GM12878 (cell line): ENCODE data around the gene B3GNT2. TPM values are rescaled to one million over a fixed set of nuclear protein-coding genes. Genes with fewer than 3 reads are reported as not detected.

Experiments used
- ATAC-seq: fragments of 200-7000 bp; cut with Tn5 transposase; 3 replicates; pipeline ENCODE4 v1.9.1; 2020; ENCODE audit warnings: mild to moderate bottlenecking, moderate library complexity
- BruUV-seq: library from RNA; stranded (reverse); fragments of 400-500 nt; replicated peaks from 2 replicates; lab custom pipeline; 2021; lab: Mats Ljungman, UMichigan
- CTCF ChIA-PET: fragments of 300-600 bp; sonication (Branson Sonifier 250); formaldehyde crosslinking; extraction: SDS; loops from one replicate; lab custom pipeline; 2021; ENCODE audit warnings: inconsistent platforms; lab: Yijun Ruan, JAX
- POLR2A ChIA-PET: fragments of 350-600 bp; formaldehyde crosslinking; extraction: SDS; loops from one replicate; lab custom pipeline; 2021; ENCODE audit warnings: inconsistent platforms; lab: Charles Lee
- RAD21 ChIA-PET: fragments of 300-600 bp; sonication (Branson Sonifier 250); formaldehyde crosslinking; loops from one replicate; lab custom pipeline; 2023; ENCODE audit warnings: antibody characterized with exemption; ENCODE audit not compliant: unreplicated experiment; lab: Charles Lee
- SMC1A ChIA-PET: fragments of 300-600 bp; sonication (Branson Sonifier 250); formaldehyde crosslinking; loops from one replicate; lab custom pipeline; 2023; ENCODE audit not compliant: unreplicated experiment, uncharacterized antibody; lab: Charles Lee
- DNase-seq: peaks from one replicate; pipeline ENCODE4 v3.0.0-alpha.2; 2011; ENCODE audit warnings: low read depth, low spot score
- FAIRE-seq: peaks from 3 replicates; lab custom pipeline; 2011; peaks lifted over from hg19 to GRCh38; lab: Jason Lieb, UNC
- H2AFZ ChIP-seq: 2 replicates; pipeline ENCODE4 v1.6.0; 2011; ENCODE audit warnings: low read depth, low read length, control low read depth; ENCODE audit not compliant: control insufficient read depth
- H3K27ac ChIP-seq: 2 replicates; pipeline ENCODE4 v1.5.1; 2011; ENCODE audit warnings: control low read depth; ENCODE audit not compliant: control insufficient read depth, insufficient read depth
- H3K27me3 ChIP-seq, 2 experiments: replicated peaks in 1 of 2; 2 replicates each; pipeline versions ENCODE4 v1.6.0 to v1.6.1; 2011; ENCODE audit warnings: low read length in 1 of 2; ENCODE audit not compliant: control insufficient read depth in 2 of 2, insufficient read depth in 2 of 2
- H3K36me3 ChIP-seq, 2 experiments: 2 replicates each; pipeline ENCODE4 v1.5.1; 2011; ENCODE audit warnings: low read length in 1 of 2; ENCODE audit not compliant: control insufficient read depth in 2 of 2, insufficient read depth in 2 of 2
- H3K4me1 ChIP-seq: 2 replicates; pipeline ENCODE4 v1.6.1; 2011; ENCODE audit warnings: mild to moderate bottlenecking, low read length, moderate library complexity, mixed read lengths; ENCODE audit not compliant: control insufficient read depth, insufficient read depth
- H3K4me2 ChIP-seq: 2 replicates; pipeline ENCODE4 v1.6.0; 2011; ENCODE audit warnings: control low read depth; ENCODE audit not compliant: control insufficient read depth, insufficient read depth
- H3K4me3 ChIP-seq: fragments of 200-600 bp; sonication (generic); 2 replicates; pipeline ENCODE4 v1.5.1; 2016
- H3K79me2 ChIP-seq: 2 replicates; pipeline ENCODE4 v1.6.0; 2011; ENCODE audit warnings: low read length; ENCODE audit not compliant: control insufficient read depth, insufficient read depth
- H3K9ac ChIP-seq: 2 replicates; pipeline ENCODE4 v1.8.0; 2011; ENCODE audit warnings: low read length, control low read depth, mixed read lengths; ENCODE audit not compliant: control insufficient read depth, insufficient read depth
- H3K9me3 ChIP-seq: replicated peaks from 3 replicates; pipeline ENCODE4 v1.5.1; 2011; ENCODE audit warnings: mild to moderate bottlenecking, low read length; ENCODE audit not compliant: control insufficient read depth, insufficient read depth
- H4K20me1 ChIP-seq: 2 replicates; pipeline ENCODE4 v1.6.0; 2011; ENCODE audit not compliant: control insufficient read depth, insufficient read depth
- BHLHE40 ChIP-seq, 2 experiments: fragments of 450-650 bp in 1 of 2; IDR thresholded peaks; 2 replicates each; pipeline ENCODE4 v1.6.1; 2011 to 2017; ENCODE audit warnings: low read depth in 2 of 2, borderline replicate concordance in 1 of 2, improper control_type of control experiment in 1 of 2, low read length in 1 of 2, mild to moderate bottlenecking in 1 of 2
- ESRRA ChIP-seq: IDR thresholded peaks from 2 replicates; pipeline ENCODE4 v1.6.1; 2012; ENCODE audit warnings: mild to moderate bottlenecking, low read length, improper control_type of control experiment
- IKZF1 ChIP-seq: fragments of 450-650 bp; conservative IDR thresholded peaks from 2 replicates; pipeline ENCODE4 v1.6.1; 2017; ENCODE audit warnings: antibody characterized with exemption, mild to moderate bottlenecking
- MXI1 ChIP-seq: fragments of 150-350 bp; IDR thresholded peaks from 2 replicates; pipeline ENCODE4 v1.6.1; 2011; ENCODE audit warnings: low read depth, mild to moderate bottlenecking, inconsistent platforms, low read length, improper control_type of control experiment
- RAD21 ChIP-seq: IDR thresholded peaks from 2 replicates; pipeline ENCODE4 v1.6.1; 2011; ENCODE audit warnings: mild to moderate bottlenecking, low read depth, low read length, moderate library complexity; ENCODE audit not compliant: insufficient read depth
- RAD51 ChIP-seq: fragments of 450-650 bp; IDR thresholded peaks from 2 replicates; pipeline ENCODE4 v1.6.1; 2016; ENCODE audit warnings: moderate library complexity, mild to moderate bottlenecking, inconsistent platforms
- RUNX3 ChIP-seq: IDR thresholded peaks from 2 replicates; pipeline ENCODE4 v1.6.1; 2012; ENCODE audit warnings: low read length, inconsistent platforms
- STAT1 ChIP-seq: fragments of 450-650 bp; conservative IDR thresholded peaks from 2 replicates; pipeline ENCODE4 v1.6.1; 2014; ENCODE audit warnings: antibody characterized with exemption, mild to moderate bottlenecking
- TCF7 ChIP-seq: IDR thresholded peaks from 2 replicates; pipeline ENCODE4 v1.6.1; 2014; ENCODE audit warnings: antibody characterized with exemption, borderline replicate concordance
- YY1 ChIP-seq: IDR thresholded peaks from 2 replicates; pipeline ENCODE4 v1.6.1; 2011; ENCODE audit warnings: low read depth, mild to moderate bottlenecking, low read length
- ZNF274 ChIP-seq: IDR thresholded peaks from one replicate; pipeline ENCODE4 v1.8.0; 2011; ENCODE audit not compliant: insufficient read length, insufficient read depth
- WGBS: methylation state at CpG from one replicate; pipeline ENCODE4 v1.1.6; 2016; ENCODE audit warnings: low lambda C conversion rate; ENCODE audit not compliant: insufficient replicate concordance, insufficient coverage; ENCODE audit errors: missing lambda C conversion rate; 5-methylcytosine and 5-hydroxymethylcytosine counted together
- in situ Hi-C: fragments of 300-500 bp; cut with MboI; formaldehyde crosslinking; loops from 9 replicates; pipeline ENCODE4 v1.14.3; 2018; ENCODE audit warnings: mixed read lengths
- intact Hi-C: fragments of 100-400 bp; cut with micrococcal nuclease; formaldehyde crosslinking; loops from one replicate; pipeline ENCODE4 v1.14.2; 2022; ENCODE audit not compliant: unreplicated experiment
- polyA plus RNA-seq, 11 experiments: library from polyadenylated mRNA; depleted of rRNA in 4 of 11; unstranded in 6 of 11; stranded (reverse) in 5 of 11; fragments of >200 nt; fragmentation: Nextera tagmentation in 4 of 11; fragmentation: Illumina TruSeq in 1 of 11; extraction: Ambion mirVana in 4 of 11; extraction: Trizol in 1 of 11; gene quantifications; 1 replicate in 1 of 11; 2 replicates in 10 of 11; pipeline versions ENCODE4 v1.2.1 to v1.2.3, GENCODE V29; 2011 to 2016; ENCODE audit warnings: inconsistent platforms in 2 of 11, missing spikeins in 2 of 11, low read depth in 1 of 11
- total RNA-seq, 4 experiments: library from RNA; depleted of rRNA in 3 of 4; stranded (reverse); fragments of >200 nt in 3 of 4; fragmentation: Illumina TruSeq in 1 of 4; extraction: Trizol in 1 of 4; gene quantifications; 2 replicates each; pipeline versions ENCODE4 v1.2.1 to v1.2.3, GENCODE V29; 2013 to 2021
- TF ChIP-seq, protein P1 (sequence below): fragments of 450-650 bp; IDR thresholded peaks from 2 replicates; pipeline ENCODE4 v1.6.1; 2016; ENCODE audit warnings: mild to moderate bottlenecking
- TF ChIP-seq, protein P2 (sequence below): fragments of 450-650 bp; IDR thresholded peaks from 2 replicates; pipeline ENCODE4 v1.6.1; 2017; ENCODE audit warnings: low read depth, mild to moderate bottlenecking, moderate library complexity

Gene B3GNT2
- total and polyA plus RNA-seq, 10 of the 15 experiments (the other 5 are each of a cell fraction or from before 2014, with no cell fraction given) = 19.7 to 103 (median 76.3) TPM

DNA sequence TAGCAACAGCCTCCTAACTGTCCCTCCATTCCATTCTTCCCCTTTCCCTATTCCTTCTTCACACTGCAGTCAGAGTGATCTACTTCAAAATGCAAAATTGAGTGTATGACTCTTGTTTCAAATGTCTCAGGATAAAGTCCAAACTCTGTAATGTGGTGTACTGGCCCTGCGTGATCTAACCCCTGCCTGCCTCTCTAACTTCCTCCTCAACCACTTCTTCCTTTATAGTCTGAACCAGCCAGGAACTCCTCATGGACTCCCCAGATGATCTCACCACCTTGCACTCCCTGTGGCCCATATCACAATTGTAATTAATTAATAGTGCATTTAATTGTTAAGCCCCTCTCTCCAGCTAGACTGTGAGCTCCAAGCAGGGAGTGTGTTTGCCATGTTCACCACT, 3.1 kb upstream of the B3GNT2 start (continued):
- TF ChIP-seq ZNF274 (no peak), ESRRA (no peak)

DNA sequence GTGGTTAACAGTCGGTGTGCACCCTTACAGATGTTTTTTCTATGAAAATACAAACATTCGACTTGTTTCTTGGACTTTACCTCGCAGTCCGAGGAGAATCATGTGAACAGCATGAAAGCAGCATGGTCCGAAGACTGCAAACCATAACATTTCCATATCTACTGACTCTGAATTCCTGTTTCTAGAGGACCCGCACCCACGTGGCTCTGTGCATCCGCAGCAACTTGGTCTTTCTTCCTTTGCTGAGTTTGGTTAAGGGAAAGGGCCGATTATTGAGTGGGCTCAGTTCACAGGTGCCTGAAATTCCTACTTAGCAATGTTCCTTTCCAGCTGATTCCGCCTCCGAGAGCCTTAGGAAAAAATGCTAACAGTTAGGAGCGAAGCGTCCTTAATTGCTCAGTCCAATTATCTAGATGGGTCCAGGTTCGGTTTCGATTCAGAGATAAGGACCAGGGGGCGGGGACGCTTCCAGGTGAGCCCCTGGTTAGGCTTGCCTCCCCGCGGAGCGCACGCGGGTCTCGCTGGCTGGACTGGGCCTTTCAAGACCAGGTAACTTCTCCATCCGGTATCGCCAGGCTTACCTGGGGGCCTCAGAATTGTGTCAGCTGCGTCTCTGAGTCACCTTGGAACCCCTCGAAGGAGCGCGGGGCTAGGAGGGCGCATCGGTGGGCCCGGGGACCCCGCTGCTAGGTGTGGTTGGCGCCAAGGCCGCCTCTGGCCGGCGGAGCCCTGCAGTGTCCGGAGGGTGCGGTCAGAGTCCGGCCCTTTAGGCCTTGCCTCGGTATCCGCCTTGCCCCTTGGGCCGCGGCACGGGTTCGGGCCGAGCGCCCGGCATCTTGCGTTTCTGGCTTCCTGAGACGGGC, 1.1 kb upstream of the B3GNT2 start:
- Histone ChIP-seq H3K9ac (peak overlapping the region; percentile 78), H4K20me1 (peaks cover 8% of the 10 kb centered on the region), H3K9me3 (no peaks in the 10 kb centered on the region), H3K27me3 (no peaks in the 10 kb centered on the region), H3K4me3 (peak overlapping the region; percentile 62), H3K4me1 (peaks cover 9% of the 10 kb centered on the region), H3K4me2 (peak overlapping the region; percentile 88), H2AFZ (peak overlapping the region; percentile 83), H3K79me2 (peaks cover 63% of the 10 kb centered on the region), H3K36me3 (peaks cover 0 to 3% of the 10 kb centered on the region in 2 experiments; a peak in 1 of 4 replicates), H3K27ac (peak overlapping the region; percentile 87)
- ATAC-seq = no peak; the same call in 2 of the 3 replicates
- SMC1A ChIA-PET = interaction anchor here (0.6 to 1.7 kb wide), 6 partner anchors 11 to 402 kb away, joined by 3 to 8 read pairs (median 4); no protein-coding TSS in a partner anchor
- no peak for FAIRE-seq
- in situ Hi-C loops = no loop called here
- POLR2A ChIA-PET = interaction anchor here (0.5 to 2.0 kb wide), 9 partner anchors 34 to 1755 kb away, joined by 3 to 9 read pairs (median 3); no protein-coding TSS in a partner anchor
- WGBS = 65% methylated on average over 51 of the region's 51 CpGs
- TSS peak; percentile 74 for BruUV-seq
- DNase-seq = no peak
- RAD21 ChIA-PET = interaction anchor here (0.5 to 2.1 kb wide), 6 partner anchors 26 to 216 kb away, joined by 3 to 11 read pairs (median 6); no protein-coding TSS in a partner anchor
- CTCF ChIA-PET = interaction anchor here (0.8 to 1.5 kb wide), 6 partner anchors 11 to 201 kb away, joined by 3 to 6 read pairs (median 4); no protein-coding TSS in a partner anchor
- intact Hi-C loops = loop anchor here (10.0 kb wide), 1 partner anchor 130 kb away; no protein-coding TSS in a partner anchor
- 0 out of 2 replicates have a peak, but pooled peaks have one; percentile 20 for TF ChIP-seq RUNX3
- no peak for TF ChIP-seq RAD21
- TF ChIP-seq IKZF1 = peak; percentile 4; the same call in 1 of the 2 replicates
- peak; percentile 42; the same call in 1 of the 2 replicates for TF ChIP-seq YY1
- TF ChIP-seq BHLHE40 (IDR thresholded peaks at IDR 0.05; ENCODE audit: borderline replicate concordance in 1 of 2, low read depth in 2 of 2, low read length in 1 of 2) = 0 out of 4 replicates have a peak, but pooled peaks of 1 of the 2 experiments have one; percentile 2
- TF ChIP-seq MXI1 = peak; percentile 81
- TF ChIP-seq, protein P1, sequence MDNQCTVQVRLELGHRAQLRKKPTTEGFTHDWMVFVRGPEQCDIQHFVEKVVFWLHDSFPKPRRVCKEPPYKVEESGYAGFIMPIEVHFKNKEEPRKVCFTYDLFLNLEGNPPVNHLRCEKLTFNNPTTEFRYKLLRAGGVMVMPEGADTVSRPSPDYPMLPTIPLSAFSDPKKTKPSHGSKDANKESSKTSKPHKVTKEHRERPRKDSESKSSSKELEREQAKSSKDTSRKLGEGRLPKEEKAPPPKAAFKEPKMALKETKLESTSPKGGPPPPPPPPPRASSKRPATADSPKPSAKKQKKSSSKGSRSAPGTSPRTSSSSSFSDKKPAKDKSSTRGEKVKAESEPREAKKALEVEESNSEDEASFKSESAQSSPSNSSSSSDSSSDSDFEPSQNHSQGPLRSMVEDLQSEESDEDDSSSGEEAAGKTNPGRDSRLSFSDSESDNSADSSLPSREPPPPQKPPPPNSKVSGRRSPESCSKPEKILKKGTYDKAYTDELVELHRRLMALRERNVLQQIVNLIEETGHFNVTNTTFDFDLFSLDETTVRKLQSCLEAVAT = 0 out of 2 replicates have a peak, but pooled peaks have one; percentile 5
- TF ChIP-seq STAT1 = no peak
- no peak for TF ChIP-seq TCF7
- peak; percentile 68; the same call in 1 of the 2 replicates for TF ChIP-seq RAD51
- TF ChIP-seq, protein P2, sequence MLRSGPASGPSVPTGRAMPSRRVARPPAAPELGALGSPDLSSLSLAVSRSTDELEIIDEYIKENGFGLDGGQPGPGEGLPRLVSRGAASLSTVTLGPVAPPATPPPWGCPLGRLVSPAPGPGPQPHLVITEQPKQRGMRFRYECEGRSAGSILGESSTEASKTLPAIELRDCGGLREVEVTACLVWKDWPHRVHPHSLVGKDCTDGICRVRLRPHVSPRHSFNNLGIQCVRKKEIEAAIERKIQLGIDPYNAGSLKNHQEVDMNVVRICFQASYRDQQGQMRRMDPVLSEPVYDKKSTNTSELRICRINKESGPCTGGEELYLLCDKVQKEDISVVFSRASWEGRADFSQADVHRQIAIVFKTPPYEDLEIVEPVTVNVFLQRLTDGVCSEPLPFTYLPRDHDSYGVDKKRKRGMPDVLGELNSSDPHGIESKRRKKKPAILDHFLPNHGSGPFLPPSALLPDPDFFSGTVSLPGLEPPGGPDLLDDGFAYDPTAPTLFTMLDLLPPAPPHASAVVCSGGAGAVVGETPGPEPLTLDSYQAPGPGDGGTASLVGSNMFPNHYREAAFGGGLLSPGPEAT = 0 out of 2 replicates have a peak, but pooled peaks have one; percentile 10
